Mucosa of descending colon (tissue), 3 donors: Measurements from ENCODE around the gene DMWD. TPM values are rescaled to one million over a fixed set of nuclear protein-coding genes. Genes with fewer than 3 reads are reported as not detected.
"Not testable (repeated sequence)": the region's sequence is repeated elsewhere in the genome, so short reads cannot be mapped to it uniquely, and the experiment has no call there.

Source experiments
- ATAC-seq: fragments of 200-7000 bp; cut with Tn5 transposase; one replicate; pipeline ENCODE4 v1.9.1; 2020; ENCODE audit warnings: mild to moderate bottlenecking, moderate library complexity
- DNase-seq, 3 donors: peaks; one replicate each; pipeline ENCODE4 v3.0.0-alpha.2; 2020
- H3K36me3 ChIP-seq: fragments of 200-600 bp; one replicate; pipeline ENCODE4 v1.8.0; 2021; ENCODE audit warnings: low read depth, mild to moderate bottlenecking
- H3K4me1 ChIP-seq: fragments of 200-600 bp; one replicate; pipeline ENCODE4 v1.8.0; 2021; ENCODE audit warnings: low read depth, mild to moderate bottlenecking
- H3K4me3 ChIP-seq: fragments of 200-600 bp; one replicate; pipeline ENCODE4 v1.8.0; 2021; ENCODE audit warnings: mild to moderate bottlenecking
- H3K9me3 ChIP-seq: fragments of 200-600 bp; one replicate; pipeline ENCODE4 v1.8.0; 2021; ENCODE audit warnings: mild to moderate bottlenecking
- CTCF ChIP-seq: fragments of 200-600 bp; IDR thresholded peaks from one replicate; pipeline ENCODE4 v1.8.0; 2022; ENCODE audit warnings: antibody characterized with exemption, mild to moderate bottlenecking
- intact Hi-C, 2 donors: fragments of 100-400 bp; cut with DNase I in 1 of 2; cut with micrococcal nuclease in 1 of 2; formaldehyde crosslinking; loops; one replicate each; pipeline versions ENCODE4 v1.11.0 to v1.11.1; 2022; cut with DNase I, micrococcal nuclease
- total RNA-seq, 3 donors: library from RNA; stranded (reverse); fragmentation: NEBNext Ultra II Directional in 2 of 3; extraction: Animal tissue kit (Norgen Biotek cat#: 25700) in 2 of 3; gene quantifications; one replicate each; pipeline versions ENCODE4 v1.2.1 to v1.2.4, GENCODE V29; 2021 to 2023
- donor health status: DM: no; HTN: no; CAD: no; lungs with moderate emphysema.
- donor health status: DM: no; HTN: no; CAD: no.
- donor health status: DM: no; HTN: yes; CAD: no.

The DMWD gene
- total RNA-seq, 3 donors from 2014 or later: 33.2 to 67.1 (median 43.7) TPM

DNA sequence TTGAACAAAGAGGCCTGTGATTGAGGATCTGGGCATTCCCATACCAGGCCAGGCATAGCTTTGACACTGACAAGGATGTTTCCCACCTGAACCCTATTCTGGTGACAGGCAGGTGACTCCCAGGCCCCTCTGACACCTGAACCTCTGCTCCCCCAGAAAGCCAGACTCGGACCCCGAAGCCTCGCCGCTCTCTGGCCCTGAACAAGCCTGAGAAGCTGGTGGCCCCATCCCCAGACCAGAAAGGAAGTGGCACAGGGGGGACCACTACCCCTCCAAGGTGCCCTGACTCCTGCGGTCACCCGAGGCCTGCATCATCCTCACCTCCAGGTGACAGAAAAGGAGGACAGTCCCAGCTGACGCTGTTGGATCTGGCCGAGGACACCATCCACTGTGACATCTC, 38.3 kb downstream of the DMWD start:
- DNase-seq (no peak), ATAC-seq (no peak)
- TF ChIP-seq CTCF: no peak
- intact Hi-C loops: no loop called here
- no peaks in the 10 kb centered on the region for H3K9me3 ChIP-seq
- no peaks in the 10 kb centered on the region for H3K36me3 ChIP-seq
- no peaks in the 10 kb centered on the region for H3K4me1 ChIP-seq
- no peak overlapping the region for H3K4me3 ChIP-seq

DNA sequence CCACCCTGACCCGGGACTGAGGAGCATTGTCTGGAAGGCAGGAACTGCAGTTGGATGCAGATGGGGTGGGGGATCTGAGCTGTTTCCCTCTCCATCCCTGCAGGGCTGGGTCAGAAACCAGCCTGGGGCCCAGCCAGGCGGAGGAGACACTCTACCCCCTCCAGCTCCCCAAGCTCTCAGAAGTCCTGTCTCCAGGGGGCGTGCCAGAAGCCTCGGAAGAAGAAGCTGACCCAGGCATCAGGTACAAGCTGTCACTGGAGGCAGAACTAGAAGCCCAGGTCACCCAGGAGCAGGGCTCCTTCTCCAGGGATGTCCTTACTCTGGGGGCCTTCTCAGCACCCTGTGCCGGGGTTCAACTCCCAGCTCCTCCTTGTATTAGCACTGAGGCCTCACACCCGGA, 39.1 kb downstream of the DMWD start:
- H3K4me1 ChIP-seq: no peaks in the 10 kb centered on the region
- ATAC-seq: no peak
- H3K4me3 ChIP-seq: no peak overlapping the region
- no peak for TF ChIP-seq CTCF
- H3K36me3 ChIP-seq: no peaks in the 10 kb centered on the region
- H3K9me3 ChIP-seq: no peaks in the 10 kb centered on the region
- DNase-seq: no peak
- intact Hi-C loops: no loop called here

DNA sequence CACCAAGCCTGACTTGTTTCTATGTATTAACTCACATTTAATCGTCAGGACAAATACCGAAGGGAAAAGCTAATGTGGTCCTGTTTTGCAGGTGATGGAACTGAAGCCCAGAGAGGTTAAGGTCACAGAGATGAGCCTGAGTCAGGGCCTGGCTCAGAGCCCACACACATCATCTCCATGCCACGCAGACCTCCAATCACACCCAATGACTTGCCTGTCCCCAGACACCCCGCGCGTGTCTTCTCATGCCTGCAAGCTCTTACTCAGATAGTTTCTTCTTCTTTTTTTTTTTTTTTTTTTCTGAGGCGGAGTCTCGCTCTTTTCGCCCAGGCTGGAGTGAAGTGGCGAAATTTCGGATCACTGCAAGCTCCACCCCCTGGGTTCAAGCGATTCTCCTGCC, 40.0 kb downstream of the DMWD start:
- H3K36me3 ChIP-seq: no peaks in the 10 kb centered on the region
- no peak for DNase-seq
- no peaks in the 10 kb centered on the region for H3K4me1 ChIP-seq
- intact Hi-C loops: no loop called here
- TF ChIP-seq CTCF: no peak
- no peaks in the 10 kb centered on the region for H3K9me3 ChIP-seq
- H3K4me3 ChIP-seq: no peak overlapping the region
- no peak for ATAC-seq

- ATAC-seq, DNase-seq, H3K4me1 ChIP-seq, intact Hi-C loops, H3K4me3 ChIP-seq, H3K9me3 ChIP-seq, H3K36me3 ChIP-seq: not testable (repeated sequence)
Observed at GRCh38 chr19:45751483-45751882, 41.2 kb downstream of the DMWD start.

DNA sequence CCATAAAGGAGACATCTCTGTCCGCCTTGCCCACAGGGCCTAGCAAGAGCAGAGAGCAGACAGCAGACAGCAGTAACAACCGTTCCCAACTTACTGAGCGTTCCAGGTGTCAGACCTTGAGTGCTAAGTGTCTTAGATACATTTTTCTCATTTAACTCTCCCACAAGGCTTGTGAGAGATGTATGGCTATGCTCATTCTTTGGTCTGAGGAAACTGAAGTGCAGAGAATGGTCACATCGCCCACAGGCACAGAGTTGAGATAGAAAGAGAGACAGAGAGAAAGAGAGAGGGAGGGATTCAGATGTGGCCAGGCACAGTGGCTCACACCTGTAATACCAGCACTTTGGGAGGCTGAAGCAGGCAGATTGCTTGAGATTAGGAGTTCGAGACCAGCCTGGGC, 45.1 kb downstream of the DMWD start:
- H3K36me3 ChIP-seq: no peaks in the 10 kb centered on the region
- H3K4me3 ChIP-seq: no peak overlapping the region
- H3K4me1 ChIP-seq: no peaks in the 10 kb centered on the region
- H3K9me3 ChIP-seq: no peaks in the 10 kb centered on the region
- intact Hi-C loops: no loop called here
- ATAC-seq: peak; percentile 34
- TF ChIP-seq CTCF: no peak
- DNase-seq: peak in 1 of 3 donors; percentile 30

- no peak for ATAC-seq
- Histone ChIP-seq H3K4me1 (no peaks in the 10 kb centered on the region), H3K9me3 (no peaks in the 10 kb centered on the region), H3K4me3 (no peak overlapping the region), H3K36me3 (no peaks in the 10 kb centered on the region)
- TF ChIP-seq CTCF: no peak
- intact Hi-C loops: no loop called here
- no peak for DNase-seq
Observed at GRCh38 chr19:45746866-45747265, 45.8 kb downstream of the DMWD start.
